GM18499 (cell line): Measurements from ENCODE around the gene SLC2A10.
"Not testable (repeated sequence)": the region's sequence is repeated elsewhere in the genome, so short reads cannot be mapped to it uniquely, and the experiment has no call there.

Experiments used
- ATAC-seq: cut with Tn5 transposase; IDR thresholded peaks from one replicate; pipeline ENCODE4 v1.9.1; 2021; ENCODE audit warnings: moderate number of reproducible peaks; ENCODE audit not compliant: insufficient read depth, unreplicated experiment

SLC2A10 gene

GRCh38 chr20:46709459-46710152, at the start of gene SLC2A10:
TSS of gene SLC2A10 (plus strand) at chr20:46709649. CDS start at chr20:46709737, 88 bp downstream.
- ATAC-seq, result no peak

- no peak for ATAC-seq
These were observed 49.0 kb upstream of the SLC2A10 start for GRCh38 chr20:46660487-46660886.

GRCh38 chr20:46661659-46662058, 47.8 kb upstream of the SLC2A10 start:
- ATAC-seq, result no peak

- no peak for ATAC-seq
These were observed 45.9 kb upstream of the SLC2A10 start for GRCh38 chr20:46663531-46663930.

GRCh38 chr20:46665602-46666001, 43.8 kb upstream of the SLC2A10 start:
- ATAC-seq, result no peak

GRCh38 chr20:46666306-46666705, 43.1 kb upstream of the SLC2A10 start:
- ATAC-seq, result no peak

- no peak for ATAC-seq
These were observed 42.5 kb upstream of the SLC2A10 start for GRCh38 chr20:46666818-46667515.

GRCh38 chr20:46670228-46670584, 39.2 kb upstream of the SLC2A10 start:
- no peak for ATAC-seq

- no peak for ATAC-seq
These were observed 38.6 kb upstream of the SLC2A10 start for GRCh38 chr20:46670585-46671584.

- ATAC-seq, result no peak
These were observed 37.4 kb upstream of the SLC2A10 start for GRCh38 chr20:46671866-46672542.

- no peak for ATAC-seq
These were observed 36.8 kb upstream of the SLC2A10 start for GRCh38 chr20:46672543-46673148.

- ATAC-seq, result no peak
These were observed 35.8 kb upstream of the SLC2A10 start for GRCh38 chr20:46673394-46674252.

- ATAC-seq, result no peak
These were observed 35.0 kb upstream of the SLC2A10 start for GRCh38 chr20:46674253-46675083.

GRCh38 chr20:46676649-46677316, 32.7 kb upstream of the SLC2A10 start:
- not testable (repeated sequence) for ATAC-seq

GRCh38 chr20:46677608-46678007, 31.8 kb upstream of the SLC2A10 start:
- no peak for ATAC-seq

GRCh38 chr20:46678516-46678915, 30.9 kb upstream of the SLC2A10 start:
- ATAC-seq, result no peak

GRCh38 chr20:46680684-46681031, 28.8 kb upstream of the SLC2A10 start:
- no peak for ATAC-seq
